ENCODE measurements around the gene SRBD1. TPM values are rescaled to one million over a fixed set of nuclear protein-coding genes. Genes with fewer than 3 reads are reported as not detected.

Gene SRBD1
- polyA plus RNA-seq, 1 donor from 2014 or later = 5.3 TPM

DNA sequence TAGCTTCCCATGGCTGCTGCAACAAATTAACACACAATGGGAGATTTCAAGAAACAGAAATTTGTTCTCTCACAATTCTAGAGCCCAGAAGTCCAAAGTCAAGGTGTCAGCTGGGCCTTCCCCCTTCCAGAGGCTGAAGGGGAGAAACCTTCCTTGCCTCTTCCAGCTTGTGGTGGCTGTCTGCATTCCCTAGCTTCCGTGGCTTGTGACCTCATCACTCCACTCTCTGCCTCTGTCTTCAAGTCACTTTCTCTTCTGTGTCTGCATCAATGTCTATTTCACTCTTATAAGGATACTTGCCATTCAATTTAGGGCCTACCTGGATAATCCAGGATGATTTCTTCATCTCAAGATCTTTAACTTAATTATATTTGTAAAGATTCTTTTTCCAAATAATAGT is 16.8 kb upstream of the SRBD1 start:
- no peak overlapping the region for H3K27ac ChIP-seq (ENCODE audit: low read length)
- no peaks in the 10 kb centered on the region for H3K79me2 ChIP-seq (replicated peaks; ENCODE audit: insufficient read depth, low read length)
- no peaks in the 10 kb centered on the region for H3F3A ChIP-seq (ENCODE audit: insufficient read depth, low read length, poor library complexity, severe bottlenecking)
- no peaks in the 10 kb centered on the region for H3K36me3 ChIP-seq (ENCODE audit: insufficient read depth, low read length)
- H3K9ac ChIP-seq (ENCODE audit: low read length) = no peak overlapping the region
- H4K20me1 ChIP-seq (ENCODE audit: insufficient read depth) = no peaks in the 10 kb centered on the region
- TF ChIP-seq EP300 (conservative IDR thresholded peaks at IDR 0.05; ENCODE audit: poor library complexity, severe bottlenecking) (no peak), EZH2 (IDR thresholded peaks at IDR 0.05; ENCODE audit: borderline replicate concordance, insufficient read depth, low read length, poor library complexity, severe bottlenecking) (no peak)
- TF ChIP-seq, protein P1, sequence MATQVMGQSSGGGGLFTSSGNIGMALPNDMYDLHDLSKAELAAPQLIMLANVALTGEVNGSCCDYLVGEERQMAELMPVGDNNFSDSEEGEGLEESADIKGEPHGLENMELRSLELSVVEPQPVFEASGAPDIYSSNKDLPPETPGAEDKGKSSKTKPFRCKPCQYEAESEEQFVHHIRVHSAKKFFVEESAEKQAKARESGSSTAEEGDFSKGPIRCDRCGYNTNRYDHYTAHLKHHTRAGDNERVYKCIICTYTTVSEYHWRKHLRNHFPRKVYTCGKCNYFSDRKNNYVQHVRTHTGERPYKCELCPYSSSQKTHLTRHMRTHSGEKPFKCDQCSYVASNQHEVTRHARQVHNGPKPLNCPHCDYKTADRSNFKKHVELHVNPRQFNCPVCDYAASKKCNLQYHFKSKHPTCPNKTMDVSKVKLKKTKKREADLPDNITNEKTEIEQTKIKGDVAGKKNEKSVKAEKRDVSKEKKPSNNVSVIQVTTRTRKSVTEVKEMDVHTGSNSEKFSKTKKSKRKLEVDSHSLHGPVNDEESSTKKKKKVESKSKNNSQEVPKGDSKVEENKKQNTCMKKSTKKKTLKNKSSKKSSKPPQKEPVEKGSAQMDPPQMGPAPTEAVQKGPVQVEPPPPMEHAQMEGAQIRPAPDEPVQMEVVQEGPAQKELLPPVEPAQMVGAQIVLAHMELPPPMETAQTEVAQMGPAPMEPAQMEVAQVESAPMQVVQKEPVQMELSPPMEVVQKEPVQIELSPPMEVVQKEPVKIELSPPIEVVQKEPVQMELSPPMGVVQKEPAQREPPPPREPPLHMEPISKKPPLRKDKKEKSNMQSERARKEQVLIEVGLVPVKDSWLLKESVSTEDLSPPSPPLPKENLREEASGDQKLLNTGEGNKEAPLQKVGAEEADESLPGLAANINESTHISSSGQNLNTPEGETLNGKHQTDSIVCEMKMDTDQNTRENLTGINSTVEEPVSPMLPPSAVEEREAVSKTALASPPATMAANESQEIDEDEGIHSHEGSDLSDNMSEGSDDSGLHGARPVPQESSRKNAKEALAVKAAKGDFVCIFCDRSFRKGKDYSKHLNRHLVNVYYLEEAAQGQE (IDR thresholded peaks at IDR 0.05; ENCODE audit: borderline replicate concordance) = no peak
- H2AFZ ChIP-seq (ENCODE audit: low read depth, low read length) = no peak overlapping the region
- no peak overlapping the region for H3K4me3 ChIP-seq (ENCODE audit: low read length)
- H3K9me3 ChIP-seq (ENCODE audit: low read length) = no peaks in the 10 kb centered on the region
- H3K9me2 ChIP-seq (ENCODE audit: insufficient read depth, low read length) = no peaks in the 10 kb centered on the region
- H3K27me3 ChIP-seq (ENCODE audit: insufficient read depth, low read depth, low read length) = no peaks in the 10 kb centered on the region
- H3K4me2 ChIP-seq (ENCODE audit: low read length) = no peak overlapping the region

DNA sequence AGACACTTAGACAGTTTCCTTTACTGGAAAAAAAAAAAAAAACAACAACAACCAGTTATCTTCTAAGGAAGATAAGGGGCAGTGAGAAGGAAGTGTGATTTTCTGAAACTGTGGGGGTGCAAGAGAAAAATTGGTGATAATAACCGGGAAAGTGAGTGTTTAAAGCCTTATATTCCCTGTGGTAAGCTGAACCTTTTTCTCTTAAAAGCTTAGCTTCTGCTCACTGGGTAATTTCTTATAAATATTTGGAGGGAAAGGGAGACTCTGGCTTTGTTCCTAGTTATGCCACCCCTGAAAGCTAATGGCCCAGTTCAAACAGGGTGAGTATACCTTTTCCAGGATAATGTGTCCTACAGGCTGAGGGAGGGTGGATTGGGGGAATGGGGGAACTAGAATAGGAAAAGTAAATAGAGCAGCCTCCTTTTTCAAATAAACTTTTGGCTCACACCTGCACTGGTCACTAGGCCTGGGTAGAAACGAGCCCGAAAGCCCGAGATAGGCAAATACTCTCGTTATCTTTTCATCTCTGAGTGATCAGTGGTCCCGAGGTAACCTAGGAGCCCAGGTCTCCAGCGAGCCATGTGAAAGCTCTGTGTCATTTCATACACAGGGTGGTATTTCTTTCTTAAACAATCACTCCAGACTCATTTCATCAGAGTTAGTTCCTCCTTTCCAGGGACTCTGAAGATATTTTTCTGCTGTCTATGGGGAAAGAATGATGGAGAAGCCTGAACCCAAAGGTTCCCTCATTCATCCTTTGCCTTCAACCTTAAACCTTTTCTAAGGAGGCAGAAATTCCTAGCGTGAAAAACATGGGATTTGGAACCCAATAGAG is 15.5 kb upstream of the SRBD1 start:
- H3K27me3 ChIP-seq (ENCODE audit: insufficient read depth, low read depth, low read length) = no peaks in the 10 kb centered on the region
- no peak overlapping the region for H3K4me3 ChIP-seq (ENCODE audit: low read length)
- no peaks in the 10 kb centered on the region for H3F3A ChIP-seq (ENCODE audit: insufficient read depth, low read length, poor library complexity, severe bottlenecking)
- H4K20me1 ChIP-seq (ENCODE audit: insufficient read depth) = no peaks in the 10 kb centered on the region
- no peaks in the 10 kb centered on the region for H3K9me2 ChIP-seq (ENCODE audit: insufficient read depth, low read length)
- H3K79me2 ChIP-seq (replicated peaks; ENCODE audit: insufficient read depth, low read length) = no peaks in the 10 kb centered on the region
- TF ChIP-seq, protein P1 (IDR thresholded peaks at IDR 0.05; ENCODE audit: borderline replicate concordance) = no peak
- TF ChIP-seq CTCF (IDR thresholded peaks at IDR 0.05; ENCODE audit: poor library complexity, severe bottlenecking) (no peak), EP300 (conservative IDR thresholded peaks at IDR 0.05; ENCODE audit: poor library complexity, severe bottlenecking) (no peak), TAF1 (IDR thresholded peaks at IDR 0.05; ENCODE audit: low read depth) (no peak), POLR2AphosphoS5 (IDR thresholded peaks at IDR 0.05) (no peak), EZH2 (IDR thresholded peaks at IDR 0.05; ENCODE audit: borderline replicate concordance, insufficient read depth, low read length, poor library complexity, severe bottlenecking) (no peak), RAD21 (conservative IDR thresholded peaks at IDR 0.05) (no peak), MXI1 (conservative IDR thresholded peaks at IDR 0.05; ENCODE audit: poor library complexity, severe bottlenecking) (no peak), SMC3 (conservative IDR thresholded peaks at IDR 0.05; ENCODE audit: poor library complexity) (no peak)
- H3K9ac ChIP-seq (ENCODE audit: low read length) = no peak overlapping the region
- H3K36me3 ChIP-seq (ENCODE audit: insufficient read depth, low read length) = no peaks in the 10 kb centered on the region
- H3K9me3 ChIP-seq (ENCODE audit: low read length) = no peaks in the 10 kb centered on the region
- no peak overlapping the region for H3K4me2 ChIP-seq (ENCODE audit: low read length)
- no peak overlapping the region for H2AFZ ChIP-seq (ENCODE audit: low read depth, low read length)
- H3K27ac ChIP-seq (ENCODE audit: low read length) = no peak overlapping the region

All from neural cell (in vitro differentiated cells).